Measurements from ENCODE around the gene SNX1. TPM values are rescaled to one million over a fixed set of nuclear protein-coding genes. Genes with fewer than 3 reads are reported as not detected.
A peak's percentile ranks its signal among the peaks of the same experiment; 100 is the strongest.

The SNX1 gene
- total and polyA plus RNA-seq, 2 donors: 59.4 to 76.6 TPM

- no peak overlapping the region for H3K4me3 ChIP-seq (ENCODE audit: low read depth, low read length)
- no peaks in the 10 kb centered on the region for H3K36me3 ChIP-seq (ENCODE audit: insufficient read depth)
- H3K4me1 ChIP-seq (ENCODE audit: insufficient read depth): no peaks in the 10 kb centered on the region
- H3K27ac ChIP-seq (ENCODE audit: low read depth): no peak overlapping the region
- DNase-seq (ENCODE audit: extremely low spot score): no peak
Measured at GRCh38 chr15:64149424-64149823, 53.6 kb downstream of the SNX1 start.

GRCh38 chr15:64149893-64150578 lies 54.3 kb downstream of the SNX1 start:
- Histone ChIP-seq H3K4me3 (ENCODE audit: low read depth, low read length) (no peak overlapping the region), H3K27ac (ENCODE audit: low read depth) (no peak overlapping the region), H3K36me3 (ENCODE audit: insufficient read depth) (no peaks in the 10 kb centered on the region), H3K4me1 (ENCODE audit: insufficient read depth) (no peaks in the 10 kb centered on the region)
- no peak for DNase-seq (ENCODE audit: extremely low spot score)
- 66% methylated on average over 9 of the region's 9 CpGs for WGBS

- DNase-seq (ENCODE audit: extremely low spot score): no peak
- Histone ChIP-seq H3K4me1 (ENCODE audit: insufficient read depth) (no peaks in the 10 kb centered on the region), H3K4me3 (ENCODE audit: low read depth, low read length) (peak within 1 kb of the TSS; percentile 38), H3K36me3 (ENCODE audit: insufficient read depth) (peaks cover 8% of the 10 kb centered on the region), H3K27ac (ENCODE audit: low read depth) (no peak within 1 kb of the TSS)
- WGBS: 1% methylated on average over 83 of the region's 83 CpGs
Measured at GRCh38 chr15:64151727-64152506, 56.1 kb downstream of the SNX1 start, which contains the start of gene SNX22. Gene SNX22 (plus strand): TSS chr15:64151731. CDS start chr15:64151776, 45 bp downstream.

- no peak for DNase-seq (ENCODE audit: extremely low spot score)
- 23% methylated on average over 27 of the region's 27 CpGs for WGBS
- Histone ChIP-seq H3K36me3 (ENCODE audit: insufficient read depth) (peaks cover 8% of the 10 kb centered on the region), H3K4me1 (ENCODE audit: insufficient read depth) (no peaks in the 10 kb centered on the region), H3K27ac (ENCODE audit: low read depth) (no peak overlapping the region), H3K4me3 (ENCODE audit: low read depth, low read length) (peak overlapping the region; percentile 38)
Measured at GRCh38 chr15:64152507-64153387, 57.0 kb downstream of the SNX1 start.

- no peak overlapping the region for H3K27ac ChIP-seq (ENCODE audit: low read depth)
- peak; percentile 51 for DNase-seq (ENCODE audit: extremely low spot score)
- 18% methylated on average over 12 of the region's 12 CpGs for WGBS
- no peaks in the 10 kb centered on the region for H3K4me1 ChIP-seq (ENCODE audit: insufficient read depth)
- no peak overlapping the region for H3K4me3 ChIP-seq (ENCODE audit: low read depth, low read length)
- peaks cover 11% of the 10 kb centered on the region for H3K36me3 ChIP-seq (ENCODE audit: insufficient read depth)
Measured at GRCh38 chr15:64153480-64154367, 57.9 kb downstream of the SNX1 start.

GRCh38 chr15:64155802-64156651 lies 60.2 kb downstream of the SNX1 start:
- no peak for DNase-seq (ENCODE audit: extremely low spot score)
- no peaks in the 10 kb centered on the region for H3K4me1 ChIP-seq (ENCODE audit: insufficient read depth)
- H3K36me3 ChIP-seq (ENCODE audit: insufficient read depth): peaks cover 11% of the 10 kb centered on the region
- WGBS: 87% methylated on average over 15 of the region's 15 CpGs
- H3K27ac ChIP-seq (ENCODE audit: low read depth): no peak overlapping the region
- H3K4me3 ChIP-seq (ENCODE audit: low read depth, low read length): no peak overlapping the region

GRCh38 chr15:64156652-64157331 lies 61.0 kb downstream of the SNX1 start:
- no peak overlapping the region for H3K4me3 ChIP-seq (ENCODE audit: low read depth, low read length)
- DNase-seq (ENCODE audit: extremely low spot score): no peak
- peaks cover 2% of the 10 kb centered on the region for H3K4me1 ChIP-seq (ENCODE audit: insufficient read depth)
- H3K36me3 ChIP-seq (ENCODE audit: insufficient read depth): peaks cover 11% of the 10 kb centered on the region
- no peak overlapping the region for H3K27ac ChIP-seq (ENCODE audit: low read depth)
- 86% methylated on average over 16 of the region's 16 CpGs for WGBS

- Histone ChIP-seq H3K27ac (ENCODE audit: low read depth) (no peak overlapping the region), H3K4me1 (ENCODE audit: insufficient read depth) (peaks cover 2% of the 10 kb centered on the region), H3K36me3 (ENCODE audit: insufficient read depth) (peaks cover 11% of the 10 kb centered on the region), H3K4me3 (ENCODE audit: low read depth, low read length) (no peak overlapping the region)
- 90% methylated on average over 1 of the region's 1 CpG for WGBS
- no peak for DNase-seq (ENCODE audit: extremely low spot score)
Measured at GRCh38 chr15:64157599-64158125, 61.9 kb downstream of the SNX1 start.

GRCh38 chr15:64158363-64159134 lies 62.8 kb downstream of the SNX1 start:
- Histone ChIP-seq H3K4me3 (ENCODE audit: low read depth, low read length) (no peak overlapping the region), H3K36me3 (ENCODE audit: insufficient read depth) (peaks cover 11% of the 10 kb centered on the region), H3K27ac (ENCODE audit: low read depth) (no peak overlapping the region), H3K4me1 (ENCODE audit: insufficient read depth) (peaks cover 2% of the 10 kb centered on the region)
- WGBS: 86% methylated on average over 11 of the region's 11 CpGs
- no peak for DNase-seq (ENCODE audit: extremely low spot score)

- Histone ChIP-seq H3K4me1 (ENCODE audit: insufficient read depth) (peaks cover 2% of the 10 kb centered on the region), H3K27ac (ENCODE audit: low read depth) (no peak overlapping the region), H3K36me3 (ENCODE audit: insufficient read depth) (peaks cover 3% of the 10 kb centered on the region), H3K4me3 (ENCODE audit: low read depth, low read length) (peak overlapping the region; percentile 81)
- DNase-seq (ENCODE audit: extremely low spot score): no peak
- 59% methylated on average over 12 of the region's 12 CpGs for WGBS
Measured at GRCh38 chr15:64161688-64162477, 66.1 kb downstream of the SNX1 start.

Measured in urinary bladder (tissue), 4 donors.